Stimulated activated CD8-positive, alpha-beta memory T cell treated with anti-CD3 and anti-CD28 coated beads, Interleukin-4, amount 100 ng/mL, for 1 hour (primary cell): Measurements from ENCODE around the gene DPYSL5.
"Not testable (repeated sequence)": the region's sequence is repeated elsewhere in the genome, so short reads cannot be mapped to it uniquely, and the experiment has no call there.

Experiments used
- DNase-seq, 2 donors: peaks; one replicate each; pipeline ENCODE4 v3.0.0-alpha.2; 2020; ENCODE audit warnings: low read depth in 2 of 2, low spot score in 1 of 2

Gene DPYSL5, protein sequence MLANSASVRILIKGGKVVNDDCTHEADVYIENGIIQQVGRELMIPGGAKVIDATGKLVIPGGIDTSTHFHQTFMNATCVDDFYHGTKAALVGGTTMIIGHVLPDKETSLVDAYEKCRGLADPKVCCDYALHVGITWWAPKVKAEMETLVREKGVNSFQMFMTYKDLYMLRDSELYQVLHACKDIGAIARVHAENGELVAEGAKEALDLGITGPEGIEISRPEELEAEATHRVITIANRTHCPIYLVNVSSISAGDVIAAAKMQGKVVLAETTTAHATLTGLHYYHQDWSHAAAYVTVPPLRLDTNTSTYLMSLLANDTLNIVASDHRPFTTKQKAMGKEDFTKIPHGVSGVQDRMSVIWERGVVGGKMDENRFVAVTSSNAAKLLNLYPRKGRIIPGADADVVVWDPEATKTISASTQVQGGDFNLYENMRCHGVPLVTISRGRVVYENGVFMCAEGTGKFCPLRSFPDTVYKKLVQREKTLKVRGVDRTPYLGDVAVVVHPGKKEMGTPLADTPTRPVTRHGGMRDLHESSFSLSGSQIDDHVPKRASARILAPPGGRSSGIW

GRCh38 chr2:26847655-26848335, at the start of gene DPYSL5:
TSS of gene DPYSL5 (plus strand) at chr2:26848132. CDS start at chr2:26898500, 50,368 bp downstream.
- DNase-seq, result no peak

DNA sequence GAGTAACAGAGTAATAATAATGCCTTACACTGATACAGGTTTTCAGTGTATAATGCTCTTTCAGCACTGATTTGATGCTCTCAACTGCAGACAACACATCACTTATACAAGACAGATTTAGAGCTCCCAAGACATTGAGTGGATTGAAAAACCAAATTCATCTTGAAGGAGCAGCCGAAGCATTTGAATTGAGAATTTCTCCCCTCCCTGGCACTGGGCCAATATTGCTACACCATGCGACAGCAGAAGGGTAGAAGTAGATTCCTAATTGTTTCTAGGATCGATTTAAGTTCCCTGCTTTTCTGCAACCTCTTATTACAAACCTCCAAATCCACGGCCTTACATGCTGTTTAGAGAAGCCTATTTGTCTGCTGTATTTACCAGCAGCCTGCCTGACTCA, 46.6 kb upstream of the DPYSL5 start:
- DNase-seq, result no peak

DNA sequence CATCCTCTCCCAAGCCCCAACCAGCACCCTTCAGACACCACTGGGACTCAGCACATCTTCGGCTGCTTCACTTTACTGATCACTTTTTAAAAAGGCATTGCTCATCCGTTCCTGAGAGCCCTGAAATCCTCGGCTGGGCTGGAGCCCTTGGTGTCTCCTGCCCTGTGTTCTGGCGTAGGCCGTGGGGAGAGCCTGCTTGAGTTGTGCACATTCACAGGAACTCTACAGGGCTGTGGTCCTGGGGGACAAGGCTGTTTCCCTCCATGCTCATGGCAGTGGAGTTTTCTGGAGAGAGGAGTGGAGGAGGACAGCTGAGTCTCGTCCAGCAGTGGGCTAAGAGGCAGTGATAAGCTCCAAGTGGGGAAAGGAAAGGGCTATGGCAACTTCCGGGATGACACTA, 46.1 kb upstream of the DPYSL5 start:
- no peak for DNase-seq

DNA sequence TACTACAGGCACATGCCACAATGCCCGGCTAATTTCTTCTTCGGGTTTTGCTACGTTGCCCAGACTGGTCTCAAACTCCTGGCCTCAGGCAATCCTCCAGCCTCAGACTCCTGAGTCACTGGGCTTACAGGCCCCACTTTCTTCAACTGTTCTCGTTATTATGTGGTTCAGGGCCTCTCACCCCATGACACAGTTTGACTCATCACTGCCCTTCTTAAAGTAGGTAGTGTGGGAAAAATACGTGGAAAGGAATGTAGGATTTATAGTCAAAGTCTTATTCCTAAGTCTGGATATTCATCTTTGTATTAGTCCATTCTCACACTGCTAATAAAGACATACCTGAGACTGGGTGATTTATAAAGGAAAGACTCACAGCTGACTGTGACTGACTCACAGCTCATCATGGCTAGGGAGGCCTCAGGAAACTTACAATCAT, 42.7 kb upstream of the DPYSL5 start:
- DNase-seq, result no peak

- DNase-seq, result no peak
These were observed 40.0 kb upstream of the DPYSL5 start for GRCh38 chr2:26807788-26808460.

GRCh38 chr2:26809211-26809610, 38.7 kb upstream of the DPYSL5 start:
- no peak for DNase-seq

- DNase-seq, result no peak
These were observed 37.9 kb upstream of the DPYSL5 start for GRCh38 chr2:26809876-26810577.

DNA sequence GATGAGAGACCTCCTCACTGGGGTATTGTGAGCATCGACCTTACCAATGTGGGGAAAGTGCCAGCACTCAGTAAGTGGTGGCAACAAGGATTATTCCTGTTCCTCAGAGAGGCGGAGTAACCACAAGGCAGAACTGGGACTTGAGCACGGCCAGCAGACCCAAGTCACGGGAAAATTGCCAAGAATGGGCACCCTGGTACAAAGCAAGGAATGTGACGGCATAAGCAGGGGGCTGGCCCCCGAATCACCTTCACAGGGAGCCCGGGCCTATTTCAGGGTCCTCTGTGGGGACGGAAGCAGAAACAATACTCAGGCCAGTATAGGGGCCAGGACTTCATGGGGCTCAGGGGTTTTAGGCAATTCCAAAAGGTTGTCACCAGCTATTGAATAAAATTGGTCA, 36.7 kb upstream of the DPYSL5 start:
- DNase-seq, result no peak

- DNase-seq, result no peak
These were observed 35.9 kb upstream of the DPYSL5 start for GRCh38 chr2:26811791-26812694.

- DNase-seq, result no peak
These were observed 35.2 kb upstream of the DPYSL5 start for GRCh38 chr2:26812731-26813130.

- not testable (repeated sequence) for DNase-seq
These were observed 33.7 kb upstream of the DPYSL5 start for GRCh38 chr2:26814072-26814765.

- no peak for DNase-seq
These were observed 31.0 kb upstream of the DPYSL5 start for GRCh38 chr2:26816893-26817292.

DNA sequence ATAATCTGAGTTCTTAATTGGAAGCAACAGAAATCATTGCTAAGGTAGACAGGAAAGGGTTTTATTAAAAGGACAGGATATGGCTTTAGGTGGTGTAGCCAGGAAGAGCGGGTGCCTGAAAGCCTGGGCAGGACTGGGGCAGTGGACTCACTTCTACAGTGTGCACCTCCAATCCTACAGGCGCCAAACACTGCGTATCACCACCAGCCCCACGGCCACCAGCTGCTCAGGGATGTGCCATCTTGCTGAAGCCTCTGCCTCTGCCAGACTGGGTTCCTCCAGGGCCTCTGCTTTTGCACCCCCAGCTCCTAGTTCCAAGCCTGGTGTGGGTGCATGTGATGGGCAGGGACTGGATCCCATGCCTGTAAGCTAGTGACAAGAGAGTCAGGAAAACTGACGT, 29.7 kb upstream of the DPYSL5 start:
- no peak for DNase-seq

GRCh38 chr2:26818972-26819371, 29.0 kb upstream of the DPYSL5 start:
- no peak for DNase-seq

DNA sequence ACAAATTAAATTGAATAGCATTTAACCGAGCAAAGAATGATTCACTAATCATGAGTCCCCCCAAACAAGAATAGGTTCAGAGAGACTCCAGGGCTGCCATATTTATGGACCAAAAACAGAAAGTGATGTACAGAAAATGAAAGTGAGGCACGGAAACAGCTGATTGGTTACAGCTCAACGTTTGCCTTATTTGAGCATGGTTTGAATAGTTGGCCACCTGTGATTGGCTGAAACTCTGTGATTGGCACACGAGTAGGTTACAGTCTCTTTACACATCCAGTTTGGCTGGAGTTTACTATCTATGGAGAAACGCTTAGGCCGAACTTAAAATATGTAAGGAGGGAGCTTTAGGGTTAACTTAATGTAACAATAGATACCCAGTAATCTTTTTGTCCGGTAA, 27.0 kb upstream of the DPYSL5 start:
- no peak for DNase-seq

DNA sequence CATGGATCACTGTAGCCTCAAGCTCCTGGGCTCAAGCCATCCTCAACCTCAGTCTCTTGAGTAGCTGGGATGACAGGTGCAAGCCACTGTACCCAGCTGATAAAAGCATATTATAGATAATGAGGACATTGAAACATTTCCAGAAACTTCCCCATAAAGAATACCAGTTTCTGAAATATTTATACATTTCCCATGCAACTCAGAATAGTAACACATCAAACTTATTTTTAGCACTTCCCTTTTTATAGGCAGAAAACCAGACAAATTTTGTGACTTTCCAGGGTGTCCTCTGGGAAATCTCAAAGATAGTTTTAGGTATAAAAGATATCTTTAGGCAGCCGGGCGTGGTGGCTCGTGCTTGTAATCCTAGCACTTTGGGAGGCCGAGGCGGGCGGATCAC, 25.1 kb upstream of the DPYSL5 start:
- no peak for DNase-seq

GRCh38 chr2:26838121-26838906, 9.6 kb upstream of the DPYSL5 start:
- no peak for DNase-seq

DNA sequence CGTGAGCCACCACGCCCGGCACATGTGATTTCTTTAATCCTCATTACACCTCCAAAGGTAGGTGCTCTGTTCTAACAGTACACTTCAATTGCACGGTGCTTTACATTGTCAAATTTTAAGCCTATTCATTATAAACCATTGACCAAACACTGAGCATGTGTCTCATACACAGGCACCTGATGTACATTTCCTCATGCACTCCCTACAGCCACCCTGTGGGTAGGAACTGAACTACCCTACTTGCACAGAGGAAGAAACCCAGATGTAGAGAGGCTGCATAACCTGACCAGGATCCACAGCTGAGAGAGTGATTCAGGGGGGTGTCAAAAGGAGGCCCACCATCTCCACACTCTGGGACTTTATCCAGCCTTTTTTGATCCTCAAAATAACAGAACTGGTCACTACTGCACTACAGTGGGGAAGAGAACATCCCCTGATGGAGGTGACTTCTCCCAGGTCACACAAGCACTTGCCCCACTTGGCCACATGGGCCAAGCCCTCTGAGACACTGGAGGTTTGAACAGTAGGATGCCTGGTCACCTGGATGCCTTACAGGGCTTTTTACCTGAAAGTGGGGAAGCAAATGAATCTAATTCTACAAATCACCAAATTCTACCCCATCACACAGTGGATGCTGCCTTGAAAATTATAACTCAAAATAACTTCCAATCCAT, 6.9 kb upstream of the DPYSL5 start:
- no peak for DNase-seq
